ENCODE data around the gene MRPL14.

The MRPL14 gene

DNA sequence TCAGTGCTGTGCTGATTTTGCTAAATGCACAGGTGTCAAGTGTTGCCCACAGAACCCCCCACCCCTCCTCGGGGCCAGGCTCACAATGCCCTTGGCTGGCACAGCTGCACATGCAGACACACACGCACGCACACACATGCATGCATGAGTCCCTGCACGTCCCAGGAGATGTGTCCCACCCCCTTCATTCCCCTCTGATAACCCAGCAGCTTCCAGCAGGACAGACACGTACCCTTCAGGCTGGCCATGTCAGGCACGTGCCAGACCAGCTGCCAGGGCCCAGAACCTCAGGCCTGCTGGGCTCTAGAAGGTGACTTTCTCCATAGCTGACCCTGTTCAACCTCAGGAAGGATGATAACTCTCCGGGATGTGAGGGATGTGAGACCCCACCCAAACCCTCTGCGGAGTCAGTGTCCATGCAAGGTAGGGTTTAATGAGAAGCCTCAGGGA is 44.4 kb downstream of the MRPL14 start:
- Histone ChIP-seq H2AK5ac (ENCODE audit: low read length, severe bottlenecking) (no peak overlapping the region), H3K4me1 (ENCODE audit: control insufficient read depth, insufficient read depth, low read depth, low read length) (peaks cover 15% of the 10 kb centered on the region), H4K8ac (ENCODE audit: low read length) (no peak overlapping the region), H2AFZ (ENCODE audit: low read depth, low read length) (no peak overlapping the region), H3K27me3 (ENCODE audit: control insufficient read depth in 1 of 2, insufficient read depth in 1 of 2, low read length in 2 of 2) (no peaks in the 10 kb centered on the region), H3K4me3 (ENCODE audit: insufficient read depth in 1 of 2, low read depth in 1 of 2, low read length in 2 of 2) (no peak overlapping the region), H3K27ac (ENCODE audit: low read length, poor library complexity, severe bottlenecking) (no peak overlapping the region), H4K91ac (ENCODE audit: low read length) (no peak overlapping the region), H3K4me2 (ENCODE audit: low read length, poor library complexity, severe bottlenecking) (no peak overlapping the region), H3K9me3 (ENCODE audit: control insufficient read depth, low read length) (no peaks in the 10 kb centered on the region), H3K9ac (ENCODE audit: low read length) (no peak overlapping the region), H3K18ac (ENCODE audit: low read depth in 1 of 2, low read length in 2 of 2) (no peak overlapping the region), H2BK5ac (ENCODE audit: low read depth, low read length, poor library complexity, severe bottlenecking) (no peak overlapping the region), H3K23ac (ENCODE audit: low read length in 2 of 2) (no peak overlapping the region), H3K79me1 (replicated peaks; ENCODE audit: low read length, poor library complexity, severe bottlenecking) (no peaks in the 10 kb centered on the region), H2BK120ac (ENCODE audit: low read depth, low read length) (no peak overlapping the region), H2BK15ac (ENCODE audit: low read depth, poor library complexity, severe bottlenecking) (no peak overlapping the region), H3K36me3 (ENCODE audit: control insufficient read depth in 1 of 2, insufficient read depth in 2 of 2, low read depth in 1 of 2, low read length in 2 of 2) (no peaks in the 10 kb centered on the region), H3K4ac (ENCODE audit: low read depth in 1 of 2, low read length in 2 of 2) (no peak overlapping the region), H3K14ac (ENCODE audit: low read length in 2 of 2) (no peak overlapping the region), H2BK12ac (ENCODE audit: low read length in 2 of 2) (no peak overlapping the region)
- no peak for DNase-seq
- WGBS, result 87% methylated on average over 8 of the region's 8 CpGs

DNA sequence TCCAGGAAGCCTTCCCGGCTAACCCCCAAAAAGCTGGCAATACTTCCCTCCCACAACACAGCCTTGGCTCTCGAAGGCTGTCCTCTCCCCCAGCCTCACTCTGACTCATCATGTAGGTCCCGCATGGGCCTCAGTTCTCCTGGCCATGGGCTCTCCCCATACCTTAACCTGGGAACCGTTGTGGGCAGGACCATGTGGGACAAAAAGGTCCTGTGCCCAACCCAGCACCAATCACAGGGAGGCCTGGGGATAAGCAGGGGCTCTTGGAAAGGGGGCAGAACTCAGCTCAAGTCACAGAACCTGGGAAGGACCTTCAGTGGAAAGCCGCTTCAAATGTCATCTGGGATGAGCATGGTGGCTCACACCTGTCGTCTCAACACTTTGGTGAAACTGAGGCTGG is 45.5 kb downstream of the MRPL14 start:
- Histone ChIP-seq H3K18ac (ENCODE audit: low read depth in 1 of 2, low read length in 2 of 2) (no peak overlapping the region), H4K8ac (ENCODE audit: low read length) (no peak overlapping the region), H3K4ac (ENCODE audit: low read depth in 1 of 2, low read length in 2 of 2) (no peak overlapping the region), H3K14ac (ENCODE audit: low read length in 2 of 2) (no peak overlapping the region), H2BK120ac (ENCODE audit: low read depth, low read length) (no peak overlapping the region), H3K23ac (ENCODE audit: low read length in 2 of 2) (no peak overlapping the region), H2AFZ (ENCODE audit: low read depth, low read length) (no peak overlapping the region), H3K79me1 (replicated peaks; ENCODE audit: low read length, poor library complexity, severe bottlenecking) (no peaks in the 10 kb centered on the region), H3K9ac (ENCODE audit: low read length) (no peak overlapping the region), H3K9me3 (ENCODE audit: control insufficient read depth, low read length) (no peaks in the 10 kb centered on the region), H3K27ac (ENCODE audit: low read length, poor library complexity, severe bottlenecking) (no peak overlapping the region), H2BK12ac (ENCODE audit: low read length in 2 of 2) (no peak overlapping the region), H3K4me2 (ENCODE audit: low read length, poor library complexity, severe bottlenecking) (no peak overlapping the region), H3K4me1 (ENCODE audit: control insufficient read depth, insufficient read depth, low read depth, low read length) (peaks cover 10% of the 10 kb centered on the region), H3K4me3 (ENCODE audit: insufficient read depth in 1 of 2, low read depth in 1 of 2, low read length in 2 of 2) (no peak overlapping the region), H2BK15ac (ENCODE audit: low read depth, poor library complexity, severe bottlenecking) (no peak overlapping the region), H3K27me3 (ENCODE audit: control insufficient read depth in 1 of 2, insufficient read depth in 1 of 2, low read length in 2 of 2) (no peaks in the 10 kb centered on the region), H2AK5ac (ENCODE audit: low read length, severe bottlenecking) (no peak overlapping the region), H3K36me3 (ENCODE audit: control insufficient read depth in 1 of 2, insufficient read depth in 2 of 2, low read depth in 1 of 2, low read length in 2 of 2) (no peaks in the 10 kb centered on the region), H4K91ac (ENCODE audit: low read length) (no peak overlapping the region), H2BK5ac (ENCODE audit: low read depth, low read length, poor library complexity, severe bottlenecking) (no peak overlapping the region)
- DNase-seq, result no peak
- WGBS, result 88% methylated on average over 6 of the region's 6 CpGs

GRCh38 chr6:44080561-44081521 is 46.4 kb downstream of the MRPL14 start:
- Histone ChIP-seq H3K14ac (ENCODE audit: low read length in 2 of 2) (no peak overlapping the region), H3K4me2 (ENCODE audit: low read length, poor library complexity, severe bottlenecking) (no peak overlapping the region), H3K4me1 (ENCODE audit: control insufficient read depth, insufficient read depth, low read depth, low read length) (peaks cover 15% of the 10 kb centered on the region), H3K18ac (ENCODE audit: low read depth in 1 of 2, low read length in 2 of 2) (no peak overlapping the region), H2BK12ac (ENCODE audit: low read length in 2 of 2) (no peak overlapping the region), H2AK5ac (ENCODE audit: low read length, severe bottlenecking) (no peak overlapping the region), H2AFZ (ENCODE audit: low read depth, low read length) (no peak overlapping the region), H2BK120ac (ENCODE audit: low read depth, low read length) (no peak overlapping the region), H2BK5ac (ENCODE audit: low read depth, low read length, poor library complexity, severe bottlenecking) (no peak overlapping the region), H3K9ac (ENCODE audit: low read length) (no peak overlapping the region), H3K4ac (ENCODE audit: low read depth in 1 of 2, low read length in 2 of 2) (no peak overlapping the region), H3K23ac (ENCODE audit: low read length in 2 of 2) (no peak overlapping the region), H3K4me3 (ENCODE audit: insufficient read depth in 1 of 2, low read depth in 1 of 2, low read length in 2 of 2) (no peak overlapping the region), H3K9me3 (ENCODE audit: control insufficient read depth, low read length) (no peaks in the 10 kb centered on the region), H3K36me3 (ENCODE audit: control insufficient read depth in 1 of 2, insufficient read depth in 2 of 2, low read depth in 1 of 2, low read length in 2 of 2) (no peaks in the 10 kb centered on the region), H3K79me1 (replicated peaks; ENCODE audit: low read length, poor library complexity, severe bottlenecking) (no peaks in the 10 kb centered on the region), H4K91ac (ENCODE audit: low read length) (no peak overlapping the region), H4K8ac (ENCODE audit: low read length) (no peak overlapping the region), H3K27ac (ENCODE audit: low read length, poor library complexity, severe bottlenecking) (no peak overlapping the region), H3K27me3 (ENCODE audit: control insufficient read depth in 1 of 2, insufficient read depth in 1 of 2, low read length in 2 of 2) (no peaks in the 10 kb centered on the region), H2BK15ac (ENCODE audit: low read depth, poor library complexity, severe bottlenecking) (no peak overlapping the region)
- no peak for DNase-seq
- WGBS, result 82% methylated on average over 10 of the region's 11 CpGs

DNA sequence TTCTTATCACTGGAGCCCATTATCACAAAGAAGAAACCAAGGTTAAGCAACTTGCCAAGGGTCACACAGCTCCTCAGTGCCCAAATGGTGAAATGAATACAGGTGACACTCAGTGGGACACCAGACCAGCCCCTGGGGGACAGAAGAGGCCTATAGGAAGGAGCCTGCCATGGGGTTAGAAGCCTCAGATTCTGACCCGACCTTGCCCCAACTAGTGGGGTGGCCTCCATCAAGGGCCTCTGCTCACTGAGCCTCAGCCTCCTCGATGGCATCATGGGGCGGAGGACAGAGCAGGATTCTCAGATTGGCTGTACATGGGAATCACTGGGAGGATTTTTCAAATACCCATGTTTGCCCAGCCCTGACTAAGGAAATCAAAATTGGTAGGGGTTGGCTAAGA is 47.6 kb downstream of the MRPL14 start:
- H4K91ac ChIP-seq (ENCODE audit: low read length), result no peak overlapping the region
- peaks cover 18% of the 10 kb centered on the region for H3K4me1 ChIP-seq (ENCODE audit: control insufficient read depth, insufficient read depth, low read depth, low read length)
- no peak overlapping the region for H3K27ac ChIP-seq (ENCODE audit: low read length, poor library complexity, severe bottlenecking)
- H2BK5ac ChIP-seq (ENCODE audit: low read depth, low read length, poor library complexity, severe bottlenecking), result no peak overlapping the region
- H3K9ac ChIP-seq (ENCODE audit: low read length), result peak overlapping the region; percentile 0
- H3K18ac ChIP-seq (ENCODE audit: low read depth in 1 of 2, low read length in 2 of 2), result no peak overlapping the region
- H3K23ac ChIP-seq (ENCODE audit: low read length in 2 of 2), result no peak overlapping the region
- H2BK12ac ChIP-seq (ENCODE audit: low read length in 2 of 2), result no peak overlapping the region
- H3K4ac ChIP-seq (ENCODE audit: low read depth in 1 of 2, low read length in 2 of 2), result no peak overlapping the region
- H3K36me3 ChIP-seq (ENCODE audit: control insufficient read depth in 1 of 2, insufficient read depth in 2 of 2, low read depth in 1 of 2, low read length in 2 of 2), result no peaks in the 10 kb centered on the region
- 88% methylated on average over 3 of the region's 3 CpGs for WGBS
- H2AK5ac ChIP-seq (ENCODE audit: low read length, severe bottlenecking), result no peak overlapping the region
- H3K27me3 ChIP-seq (ENCODE audit: control insufficient read depth in 1 of 2, insufficient read depth in 1 of 2, low read length in 2 of 2), result no peaks in the 10 kb centered on the region
- no peak overlapping the region for H3K14ac ChIP-seq (ENCODE audit: low read length in 2 of 2)
- no peak overlapping the region for H3K4me3 ChIP-seq (ENCODE audit: insufficient read depth in 1 of 2, low read depth in 1 of 2, low read length in 2 of 2)
- H3K79me1 ChIP-seq (replicated peaks; ENCODE audit: low read length, poor library complexity, severe bottlenecking), result no peaks in the 10 kb centered on the region
- no peak overlapping the region for H2BK15ac ChIP-seq (ENCODE audit: low read depth, poor library complexity, severe bottlenecking)
- H2BK120ac ChIP-seq (ENCODE audit: low read depth, low read length), result no peak overlapping the region
- DNase-seq, result no peak
- no peak overlapping the region for H2AFZ ChIP-seq (ENCODE audit: low read depth, low read length)
- no peak overlapping the region for H4K8ac ChIP-seq (ENCODE audit: low read length)
- H3K9me3 ChIP-seq (ENCODE audit: control insufficient read depth, low read length), result no peaks in the 10 kb centered on the region
- H3K4me2 ChIP-seq (ENCODE audit: low read length, poor library complexity, severe bottlenecking), result no peak overlapping the region
